Measurements from ENCODE around the gene NRXN3. TPM values are rescaled to one million over a fixed set of nuclear protein-coding genes. Genes with fewer than 3 reads are reported as not detected.

Gene NRXN3
- total RNA-seq, 1 donor from 2014 or later = 1.6 TPM

- Histone ChIP-seq H3K27me3 (ENCODE audit: control insufficient read depth, insufficient read depth, low read length) (no peaks in the 10 kb centered on the region), H3K36me3 (ENCODE audit: control insufficient read depth, insufficient read depth, low read length) (no peaks in the 10 kb centered on the region), H3K4me3 (ENCODE audit: low read depth, low read length) (no peak overlapping the region)
- peak; percentile 43 for DNase-seq (ENCODE audit: low read depth)
- no peak for TF ChIP-seq CTCF (IDR thresholded peaks at IDR 0.05; ENCODE audit: insufficient read depth, low read length, poor library complexity, severe bottlenecking)
Observed at GRCh38 chr14:78752518-78753188, 582.5 kb downstream of the NRXN3 start.

GRCh38 chr14:78754059-78754458, 583.9 kb downstream of the NRXN3 start:
- H3K36me3 ChIP-seq (ENCODE audit: control insufficient read depth, insufficient read depth, low read length) = no peaks in the 10 kb centered on the region
- no peak for DNase-seq (ENCODE audit: low read depth)
- no peak for TF ChIP-seq CTCF (IDR thresholded peaks at IDR 0.05; ENCODE audit: insufficient read depth, low read length, poor library complexity, severe bottlenecking)
- H3K4me3 ChIP-seq (ENCODE audit: low read depth, low read length) = no peak overlapping the region
- H3K27me3 ChIP-seq (ENCODE audit: control insufficient read depth, insufficient read depth, low read length) = no peaks in the 10 kb centered on the region

- H3K27me3 ChIP-seq (ENCODE audit: control insufficient read depth, insufficient read depth, low read length) = no peaks in the 10 kb centered on the region
- TF ChIP-seq CTCF (IDR thresholded peaks at IDR 0.05; ENCODE audit: insufficient read depth, low read length, poor library complexity, severe bottlenecking) = peak; percentile 72
- DNase-seq (ENCODE audit: low read depth) = no peak
- no peaks in the 10 kb centered on the region for H3K36me3 ChIP-seq (ENCODE audit: control insufficient read depth, insufficient read depth, low read length)
- H3K4me3 ChIP-seq (ENCODE audit: low read depth, low read length) = no peak overlapping the region
Observed at GRCh38 chr14:78758333-78758732, 588.2 kb downstream of the NRXN3 start.

GRCh38 chr14:78762331-78762730, 592.2 kb downstream of the NRXN3 start:
- DNase-seq (ENCODE audit: low read depth) = no peak
- no peaks in the 10 kb centered on the region for H3K36me3 ChIP-seq (ENCODE audit: control insufficient read depth, insufficient read depth, low read length)
- TF ChIP-seq CTCF (IDR thresholded peaks at IDR 0.05; ENCODE audit: insufficient read depth, low read length, poor library complexity, severe bottlenecking) = no peak
- no peak overlapping the region for H3K4me3 ChIP-seq (ENCODE audit: low read depth, low read length)
- no peaks in the 10 kb centered on the region for H3K27me3 ChIP-seq (ENCODE audit: control insufficient read depth, insufficient read depth, low read length)

- Histone ChIP-seq H3K36me3 (ENCODE audit: control insufficient read depth, insufficient read depth, low read length) (no peaks in the 10 kb centered on the region), H3K27me3 (ENCODE audit: control insufficient read depth, insufficient read depth, low read length) (no peaks in the 10 kb centered on the region), H3K4me3 (ENCODE audit: low read depth, low read length) (no peak overlapping the region)
- no peak for TF ChIP-seq CTCF (IDR thresholded peaks at IDR 0.05; ENCODE audit: insufficient read depth, low read length, poor library complexity, severe bottlenecking)
- DNase-seq (ENCODE audit: low read depth) = no peak
Observed at GRCh38 chr14:78763746-78764145, 593.6 kb downstream of the NRXN3 start.

GRCh38 chr14:78764240-78764639, 594.1 kb downstream of the NRXN3 start:
- peak; percentile 64 for DNase-seq (ENCODE audit: low read depth)
- H3K36me3 ChIP-seq (ENCODE audit: control insufficient read depth, insufficient read depth, low read length) = no peaks in the 10 kb centered on the region
- no peak overlapping the region for H3K4me3 ChIP-seq (ENCODE audit: low read depth, low read length)
- no peaks in the 10 kb centered on the region for H3K27me3 ChIP-seq (ENCODE audit: control insufficient read depth, insufficient read depth, low read length)
- TF ChIP-seq CTCF (IDR thresholded peaks at IDR 0.05; ENCODE audit: insufficient read depth, low read length, poor library complexity, severe bottlenecking) = no peak
